AG09319 (cell line): ENCODE results near the gene NLGN1.

Source experiments
- DNase-seq: peaks from one replicate; pipeline ENCODE4 v3.0.0-alpha.2; 2010; ENCODE audit warnings: low read depth; ENCODE audit errors: extremely low read depth
- TF ChIP-seq, protein P1 (sequence below): IDR thresholded peaks from 2 replicates; pipeline ENCODE4 v1.5.1; 2011; ENCODE audit warnings: low read depth, mild to moderate bottlenecking, inconsistent platforms, low read length, moderate library complexity

The NLGN1 gene

DNA sequence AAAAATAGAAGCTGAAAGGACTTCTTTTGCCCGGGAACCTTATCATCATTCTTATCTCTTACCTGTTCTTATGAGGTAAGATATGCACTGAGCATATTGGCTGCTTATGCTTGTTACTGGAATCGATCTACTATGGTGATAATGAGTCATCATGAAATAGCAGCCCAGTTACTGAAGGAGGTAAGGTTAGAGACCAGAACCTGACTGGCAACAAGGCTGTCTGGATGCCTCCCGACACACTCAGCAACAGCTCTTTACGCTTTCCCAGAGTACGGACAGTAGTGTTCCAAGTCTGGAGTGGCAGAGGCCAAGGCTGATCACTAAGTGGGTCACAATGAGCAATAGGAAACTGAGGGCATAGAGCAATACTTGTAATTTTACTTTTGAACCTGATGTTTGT, 314.1 kb downstream of the NLGN1 start:
- TF ChIP-seq, protein P1, sequence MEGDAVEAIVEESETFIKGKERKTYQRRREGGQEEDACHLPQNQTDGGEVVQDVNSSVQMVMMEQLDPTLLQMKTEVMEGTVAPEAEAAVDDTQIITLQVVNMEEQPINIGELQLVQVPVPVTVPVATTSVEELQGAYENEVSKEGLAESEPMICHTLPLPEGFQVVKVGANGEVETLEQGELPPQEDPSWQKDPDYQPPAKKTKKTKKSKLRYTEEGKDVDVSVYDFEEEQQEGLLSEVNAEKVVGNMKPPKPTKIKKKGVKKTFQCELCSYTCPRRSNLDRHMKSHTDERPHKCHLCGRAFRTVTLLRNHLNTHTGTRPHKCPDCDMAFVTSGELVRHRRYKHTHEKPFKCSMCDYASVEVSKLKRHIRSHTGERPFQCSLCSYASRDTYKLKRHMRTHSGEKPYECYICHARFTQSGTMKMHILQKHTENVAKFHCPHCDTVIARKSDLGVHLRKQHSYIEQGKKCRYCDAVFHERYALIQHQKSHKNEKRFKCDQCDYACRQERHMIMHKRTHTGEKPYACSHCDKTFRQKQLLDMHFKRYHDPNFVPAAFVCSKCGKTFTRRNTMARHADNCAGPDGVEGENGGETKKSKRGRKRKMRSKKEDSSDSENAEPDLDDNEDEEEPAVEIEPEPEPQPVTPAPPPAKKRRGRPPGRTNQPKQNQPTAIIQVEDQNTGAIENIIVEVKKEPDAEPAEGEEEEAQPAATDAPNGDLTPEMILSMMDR, result no peak
- DNase-seq, result no peak

DNA sequence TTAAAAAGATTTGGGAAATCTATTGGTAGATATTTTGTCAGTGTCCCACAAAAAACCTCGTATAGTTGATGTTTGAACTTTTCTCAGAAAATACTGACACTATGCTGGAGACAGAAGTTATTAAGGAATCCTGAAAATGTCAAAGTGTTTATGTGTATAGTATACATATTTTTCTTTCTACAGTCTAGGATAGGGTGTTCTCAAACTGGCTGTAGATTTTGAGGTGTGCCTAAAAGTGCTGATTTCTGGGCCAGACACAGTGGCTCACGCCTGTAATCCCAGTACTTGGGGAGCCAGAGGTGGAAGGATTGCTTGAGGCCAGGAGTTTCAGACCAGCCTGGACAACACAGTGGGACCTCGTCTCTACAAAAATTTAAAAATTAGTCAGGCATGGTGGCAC, 322.0 kb downstream of the NLGN1 start:
- DNase-seq, result no peak
- TF ChIP-seq, protein P1, result no peak

DNA sequence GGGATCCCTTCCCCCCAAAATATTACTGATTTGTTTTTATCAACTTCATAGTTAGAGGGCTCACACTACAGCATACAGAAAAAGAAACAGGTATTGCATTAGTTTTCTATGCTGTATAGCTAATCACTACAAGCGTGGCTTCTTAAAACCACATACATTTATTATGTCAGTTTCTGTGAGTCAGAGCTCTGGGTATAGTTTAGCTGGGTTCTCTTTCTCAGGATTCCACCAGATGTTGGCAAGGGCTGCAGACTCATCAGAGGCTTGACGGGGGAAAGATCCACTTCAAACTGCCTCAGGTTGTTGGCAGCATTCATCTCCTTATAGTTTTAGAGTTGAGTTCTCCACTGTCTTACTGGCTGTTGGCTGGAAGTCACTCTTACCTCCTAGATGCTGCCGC, 328.0 kb downstream of the NLGN1 start:
- TF ChIP-seq, protein P1, result no peak
- no peak for DNase-seq

DNA sequence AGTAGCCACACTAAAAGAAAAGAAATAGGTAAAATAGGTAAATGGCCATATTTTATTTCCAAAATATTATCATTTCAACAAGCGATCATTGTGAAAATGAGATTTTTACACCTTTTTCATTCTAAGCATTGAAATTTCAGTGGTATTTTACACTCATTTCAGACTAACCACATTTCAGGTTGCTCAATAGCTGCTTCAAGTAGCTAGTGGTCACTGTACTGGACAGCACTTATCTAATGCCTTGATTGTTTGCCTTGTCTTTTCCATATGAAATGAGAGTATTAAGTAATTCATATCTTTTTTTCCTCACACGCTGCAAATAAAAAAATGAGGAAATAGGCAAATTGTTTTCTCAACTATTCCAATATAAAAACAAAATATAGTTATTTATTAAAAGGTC, 332.8 kb downstream of the NLGN1 start:
- TF ChIP-seq, protein P1, result no peak
- DNase-seq, result no peak

DNA sequence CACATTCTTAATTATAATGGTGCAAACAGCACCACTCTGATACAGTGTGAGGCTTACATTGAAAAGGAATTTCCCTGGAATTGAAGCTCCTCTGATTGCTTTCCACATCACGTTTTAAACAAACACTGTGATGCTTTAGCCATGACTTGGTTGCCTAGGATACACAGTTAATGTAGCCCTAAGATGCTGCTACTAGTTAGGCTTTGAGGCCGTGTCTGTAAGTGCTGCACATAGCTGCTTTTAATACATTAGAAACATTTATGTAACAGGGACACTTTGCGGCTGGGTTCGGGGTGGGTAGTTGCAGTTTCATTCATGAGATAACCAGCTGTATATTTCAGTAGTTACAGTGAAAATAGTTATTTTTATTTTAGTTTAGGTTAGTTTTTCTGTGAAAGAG, 334.7 kb downstream of the NLGN1 start:
- no peak for DNase-seq
- TF ChIP-seq, protein P1, result no peak

DNA sequence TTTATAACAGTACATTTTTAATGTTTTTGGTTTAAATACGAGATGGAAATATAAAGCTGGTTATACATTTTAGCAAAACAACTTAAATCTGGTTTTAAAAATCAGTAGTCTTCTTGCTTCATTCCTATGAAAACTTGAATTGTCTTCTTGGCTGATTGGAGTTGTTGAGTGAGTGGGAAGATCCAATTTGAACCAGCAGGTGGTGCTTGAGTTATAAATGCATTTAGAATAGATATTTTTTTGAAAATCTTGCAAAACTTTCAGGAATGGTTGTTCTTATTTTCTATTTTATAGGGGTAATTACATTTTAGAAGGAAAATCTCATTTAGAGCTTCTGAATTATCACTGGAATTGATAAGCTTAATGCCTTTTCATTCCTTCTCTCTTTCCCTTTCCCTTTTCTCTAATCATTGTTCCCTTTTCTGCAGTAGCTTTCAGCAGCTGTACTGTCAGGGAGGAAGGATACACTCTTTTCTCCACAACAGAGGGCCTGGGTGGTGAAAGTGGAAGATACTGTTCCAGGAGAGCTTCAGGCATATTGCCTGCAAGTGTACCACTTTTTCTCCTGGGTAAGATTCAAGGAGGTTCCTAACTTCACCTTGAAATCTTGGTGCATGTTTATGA, 335.6 kb downstream of the NLGN1 start:
- DNase-seq, result no peak
- TF ChIP-seq, protein P1, result peak; percentile 59

DNA sequence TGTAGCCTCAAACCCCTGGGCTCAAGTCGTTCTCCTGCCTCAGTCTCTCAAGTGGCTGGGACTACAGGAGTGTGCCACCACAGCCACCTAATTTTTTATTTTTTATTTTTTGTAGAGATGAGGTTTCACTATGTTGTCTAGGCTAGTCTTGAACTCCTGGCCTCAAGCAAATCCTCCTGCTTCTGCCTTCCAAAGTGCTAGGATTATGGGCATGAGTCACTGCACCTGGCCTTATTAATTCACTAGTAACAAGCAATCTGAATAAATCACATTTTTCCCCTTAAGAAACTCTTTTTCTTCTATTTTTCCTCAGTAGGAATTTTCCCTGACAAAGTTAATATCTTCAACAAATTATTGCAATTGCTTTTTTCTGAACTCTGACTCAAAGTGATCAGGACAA, 336.9 kb downstream of the NLGN1 start:
- TF ChIP-seq, protein P1, result no peak

More for the DNA sequence above, 336.9 kb downstream of the NLGN1 start:
- DNase-seq, result no peak
